ENCODE results near the gene RAI1. TPM values are rescaled to one million over a fixed set of nuclear protein-coding genes. Genes with fewer than 3 reads are reported as not detected.

RAI1 gene
- total and polyA plus RNA-seq, 10 of the 15 experiments (the other 5 are each of a cell fraction or from before 2014, with no cell fraction given) = 0.66 to 37.7 (median 6.0) TPM

- no peak for TF ChIP-seq ELK1 (IDR thresholded peaks at IDR 0.05; ENCODE audit: low read depth, low read length)
- no peak for TF ChIP-seq BCLAF1 (IDR thresholded peaks at IDR 0.05)
- no peak for TF ChIP-seq MTA2 (IDR thresholded peaks at IDR 0.05; ENCODE audit: low read depth)
Observed at GRCh38 chr17:17766744-17767120, 85.5 kb downstream of the RAI1 start (continued).

- FAIRE-seq (no peak), DNase-seq (ENCODE audit: low read depth, low spot score) (no peak), ATAC-seq (no peak)
- Histone ChIP-seq H3K9ac (ENCODE audit: control insufficient read depth, insufficient read depth, low read length) (no peak overlapping the region), H3K9me3 (replicated peaks; ENCODE audit: control insufficient read depth, insufficient read depth, low read length) (no peaks in the 10 kb centered on the region), H3K36me3 (ENCODE audit: control insufficient read depth in 2 of 2, insufficient read depth in 2 of 2, low read length in 1 of 2) (peaks cover 0 to 9% of the 10 kb centered on the region in 2 experiments; a peak in 2 of 4 replicates), H3K4me3 (no peak overlapping the region), H3K27ac (ENCODE audit: control insufficient read depth, insufficient read depth) (no peak overlapping the region), H3K4me2 (ENCODE audit: control insufficient read depth, insufficient read depth) (no peak overlapping the region), H3K79me2 (ENCODE audit: control insufficient read depth, insufficient read depth, low read length) (no peaks in the 10 kb centered on the region; the same call in 1 of the 2 replicates), H4K20me1 (ENCODE audit: control insufficient read depth, insufficient read depth) (no peaks in the 10 kb centered on the region; the same call in 1 of the 2 replicates), H3K27me3 (replicated peaks in 1 of 2; ENCODE audit: control insufficient read depth in 2 of 2, insufficient read depth in 2 of 2, low read length in 1 of 2) (no peaks in the 10 kb centered on the region), H3K4me1 (ENCODE audit: control insufficient read depth, insufficient read depth, low read length) (peaks cover 20% of the 10 kb centered on the region), H2AFZ (ENCODE audit: control insufficient read depth, low read depth, low read length) (no peak overlapping the region)
- RAD21 ChIA-PET (ENCODE audit: unreplicated experiment) = interaction anchor here (0.6 kb wide), 1 partner anchor 266 kb away, joined by 4 read pairs; no protein-coding TSS in a partner anchor
- in situ Hi-C loops (cut with MboI) = no loop called here
- SMC1A ChIA-PET (ENCODE audit: uncharacterized antibody, unreplicated experiment) = interaction anchor here (0.6 kb wide), 1 partner anchor 251 kb away, joined by 3 read pairs; no protein-coding TSS in a partner anchor
- no TSS peak for BruUV-seq (replicated peaks)
- TF ChIP-seq FOXM1 (IDR thresholded peaks at IDR 0.05; ENCODE audit: low read depth, low read length) (no peak), ZBED1 (IDR thresholded peaks at IDR 0.05; ENCODE audit: borderline replicate concordance) (no peak), PKNOX1 (IDR thresholded peaks at IDR 0.05) (no peak), CTCF (IDR thresholded peaks at IDR 0.05 in 2 of 3, conservative IDR thresholded peaks at IDR 0.05 in 1 of 3; ENCODE audit: control insufficient read depth in 2 of 3, extremely low read depth in 1 of 3, insufficient read depth in 1 of 3, low read depth in 3 of 3, low read length in 3 of 3) (no peak), TARDBP (IDR thresholded peaks at IDR 0.05; ENCODE audit: borderline replicate concordance) (no peak), RELA (IDR thresholded peaks at IDR 0.05; ENCODE audit: borderline replicate concordance, partially characterized antibody) (no peak)
- CTCF ChIA-PET = interaction anchor here (1.0 kb wide), 1 partner anchor 152 kb away, joined by 4 read pairs; no protein-coding TSS in a partner anchor
- POLR2A ChIA-PET = interaction anchor here (0.6 kb wide), 1 partner anchor 97 kb away, joined by 3 read pairs; no protein-coding TSS in a partner anchor
- intact Hi-C loops (cut with micrococcal nuclease; ENCODE audit: unreplicated experiment) = no loop called here
- WGBS (ENCODE audit: insufficient coverage, insufficient replicate concordance, low lambda C conversion rate, missing lambda C conversion rate) = 94% methylated on average over 7 of the region's 7 CpGs
Observed at GRCh38 chr17:17767154-17767869, 86.1 kb downstream of the RAI1 start.
